ENCODE results near the gene SLC4A5. TPM values are rescaled to one million over a fixed set of nuclear protein-coding genes. Genes with fewer than 3 reads are reported as not detected.

SLC4A5 gene
- total RNA-seq, 1 experiment from 2014 or later = 1.8 TPM

GRCh38 chr2:74300506-74300905 is 42.7 kb downstream of the SLC4A5 start:
- Histone ChIP-seq H3K4me1 (ENCODE audit: insufficient read depth, low read length, poor library complexity, severe bottlenecking) (no peaks in the 10 kb centered on the region), H3K9me3 (ENCODE audit: low read depth, low read length, poor library complexity, severe bottlenecking) (no peaks in the 10 kb centered on the region), H3K4me3 (ENCODE audit: low read depth, low read length, poor library complexity, severe bottlenecking) (no peak overlapping the region), H3K36me3 (ENCODE audit: insufficient read depth, low read length, poor library complexity, severe bottlenecking) (no peaks in the 10 kb centered on the region), H3K27me3 (replicated peaks; ENCODE audit: insufficient read depth, low read depth, low read length, poor library complexity) (no peaks in the 10 kb centered on the region), H3K27ac (ENCODE audit: low read depth, low read length, poor library complexity, severe bottlenecking) (no peak overlapping the region)
- TF ChIP-seq, protein P1, sequence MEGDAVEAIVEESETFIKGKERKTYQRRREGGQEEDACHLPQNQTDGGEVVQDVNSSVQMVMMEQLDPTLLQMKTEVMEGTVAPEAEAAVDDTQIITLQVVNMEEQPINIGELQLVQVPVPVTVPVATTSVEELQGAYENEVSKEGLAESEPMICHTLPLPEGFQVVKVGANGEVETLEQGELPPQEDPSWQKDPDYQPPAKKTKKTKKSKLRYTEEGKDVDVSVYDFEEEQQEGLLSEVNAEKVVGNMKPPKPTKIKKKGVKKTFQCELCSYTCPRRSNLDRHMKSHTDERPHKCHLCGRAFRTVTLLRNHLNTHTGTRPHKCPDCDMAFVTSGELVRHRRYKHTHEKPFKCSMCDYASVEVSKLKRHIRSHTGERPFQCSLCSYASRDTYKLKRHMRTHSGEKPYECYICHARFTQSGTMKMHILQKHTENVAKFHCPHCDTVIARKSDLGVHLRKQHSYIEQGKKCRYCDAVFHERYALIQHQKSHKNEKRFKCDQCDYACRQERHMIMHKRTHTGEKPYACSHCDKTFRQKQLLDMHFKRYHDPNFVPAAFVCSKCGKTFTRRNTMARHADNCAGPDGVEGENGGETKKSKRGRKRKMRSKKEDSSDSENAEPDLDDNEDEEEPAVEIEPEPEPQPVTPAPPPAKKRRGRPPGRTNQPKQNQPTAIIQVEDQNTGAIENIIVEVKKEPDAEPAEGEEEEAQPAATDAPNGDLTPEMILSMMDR (conservative IDR thresholded peaks at IDR 0.05; ENCODE audit: low read depth, low read length) = no peak
- no peak for TF ChIP-seq EZH2 (IDR thresholded peaks at IDR 0.05; ENCODE audit: borderline replicate concordance, low read depth, low read length, poor library complexity, severe bottlenecking)
- ChIA-PET CTCF (no interaction called here), POLR2A (ENCODE audit: low non-redundant PET) (no interaction called here)
- no TSS peak for BruUV-seq (replicated peaks)
- DNase-seq (ENCODE audit: low spot score) = no peak
- intact Hi-C loops (cut with micrococcal nuclease; ENCODE audit: unreplicated experiment) = no loop called here

GRCh38 chr2:74297950-74298349 is 45.3 kb downstream of the SLC4A5 start:
- no peaks in the 10 kb centered on the region for H3K36me3 ChIP-seq (ENCODE audit: insufficient read depth, low read length, poor library complexity, severe bottlenecking)
- no peak for TF ChIP-seq EZH2 (IDR thresholded peaks at IDR 0.05; ENCODE audit: borderline replicate concordance, low read depth, low read length, poor library complexity, severe bottlenecking)
- TF ChIP-seq, protein P1 (conservative IDR thresholded peaks at IDR 0.05; ENCODE audit: low read depth, low read length) = no peak
- CTCF ChIA-PET = no interaction called here
- no peaks in the 10 kb centered on the region for H3K4me1 ChIP-seq (ENCODE audit: insufficient read depth, low read length, poor library complexity, severe bottlenecking)
- no TSS peak for BruUV-seq (replicated peaks)
- POLR2A ChIA-PET (ENCODE audit: low non-redundant PET) = no interaction called here
- intact Hi-C loops (cut with micrococcal nuclease; ENCODE audit: unreplicated experiment) = no loop called here
- DNase-seq (ENCODE audit: low spot score) = no peak
- H3K27me3 ChIP-seq (replicated peaks; ENCODE audit: insufficient read depth, low read depth, low read length, poor library complexity) = no peaks in the 10 kb centered on the region
- H3K4me3 ChIP-seq (ENCODE audit: low read depth, low read length, poor library complexity, severe bottlenecking) = no peak overlapping the region
- no peak overlapping the region for H3K27ac ChIP-seq (ENCODE audit: low read depth, low read length, poor library complexity, severe bottlenecking)
- H3K9me3 ChIP-seq (ENCODE audit: low read depth, low read length, poor library complexity, severe bottlenecking) = no peaks in the 10 kb centered on the region

DNA sequence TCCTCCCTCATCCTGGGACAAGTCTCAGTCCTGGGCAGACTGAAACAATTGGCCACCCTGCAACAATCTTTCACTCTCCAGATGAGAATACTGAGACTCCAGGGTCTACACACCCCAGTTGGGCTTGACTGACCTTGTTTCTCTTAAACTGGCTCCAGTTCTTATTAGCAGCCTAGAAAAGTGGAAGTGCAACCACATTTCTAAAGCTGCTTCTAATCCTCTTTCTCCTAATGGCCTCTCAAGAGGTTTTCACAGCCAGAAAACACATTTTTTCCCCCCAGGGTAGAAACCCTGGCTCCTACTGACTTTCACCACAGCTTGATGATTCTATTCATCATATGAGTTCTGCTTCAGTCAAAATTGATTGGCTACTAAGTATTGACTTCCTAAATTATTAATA is 45.8 kb downstream of the SLC4A5 start:
- no peak overlapping the region for H3K4me3 ChIP-seq (ENCODE audit: low read depth, low read length, poor library complexity, severe bottlenecking)
- no TSS peak for BruUV-seq (replicated peaks)
- no peaks in the 10 kb centered on the region for H3K36me3 ChIP-seq (ENCODE audit: insufficient read depth, low read length, poor library complexity, severe bottlenecking)
- no peak overlapping the region for H3K27ac ChIP-seq (ENCODE audit: low read depth, low read length, poor library complexity, severe bottlenecking)
- TF ChIP-seq, protein P1 (conservative IDR thresholded peaks at IDR 0.05; ENCODE audit: low read depth, low read length) = no peak
- TF ChIP-seq EZH2 (IDR thresholded peaks at IDR 0.05; ENCODE audit: borderline replicate concordance, low read depth, low read length, poor library complexity, severe bottlenecking) = no peak
- H3K9me3 ChIP-seq (ENCODE audit: low read depth, low read length, poor library complexity, severe bottlenecking) = no peaks in the 10 kb centered on the region
- H3K4me1 ChIP-seq (ENCODE audit: insufficient read depth, low read length, poor library complexity, severe bottlenecking) = no peaks in the 10 kb centered on the region
- ChIA-PET POLR2A (ENCODE audit: low non-redundant PET) (no interaction called here), CTCF (no interaction called here)
- intact Hi-C loops (cut with micrococcal nuclease; ENCODE audit: unreplicated experiment) = no loop called here
- H3K27me3 ChIP-seq (replicated peaks; ENCODE audit: insufficient read depth, low read depth, low read length, poor library complexity) = no peaks in the 10 kb centered on the region
- DNase-seq (ENCODE audit: low spot score) = no peak

Measured in A673 (cell line).